ENCODE measurements around the gene ZNF182.
"Not testable (repeated sequence)": the region's sequence is repeated elsewhere in the genome, so short reads cannot be mapped to it uniquely, and the experiment has no call there.

ZNF182 gene

GRCh38 chrX:48003758-48004457, at the start of gene ZNF182:
Gene ZNF182 (minus strand): TSS chrX:48003989. CDS start chrX:48002609, 1,380 bp downstream.
- H3K27ac ChIP-seq: peak within 1 kb of the TSS; percentile 43
- no peak for TF ChIP-seq CTCF (conservative IDR thresholded peaks at IDR 0.05)
- TF ChIP-seq ZFX (IDR thresholded peaks at IDR 0.05): no peak

- H3K27ac ChIP-seq: no peak overlapping the region
- TF ChIP-seq ZFX (IDR thresholded peaks at IDR 0.05) (no peak), CTCF (conservative IDR thresholded peaks at IDR 0.05) (no peak)
Measured at GRCh38 chrX:48046846-48047245, 43.1 kb upstream of the ZNF182 start.

GRCh38 chrX:48045410-48046311, 41.9 kb upstream of the ZNF182 start:
- no peak for TF ChIP-seq ZFX (IDR thresholded peaks at IDR 0.05)
- no peak for TF ChIP-seq CTCF (conservative IDR thresholded peaks at IDR 0.05)
- H3K27ac ChIP-seq: no peak overlapping the region

- TF ChIP-seq ZFX (IDR thresholded peaks at IDR 0.05): no peak
- TF ChIP-seq CTCF (conservative IDR thresholded peaks at IDR 0.05): no peak
- no peak overlapping the region for H3K27ac ChIP-seq
Measured at GRCh38 chrX:48043056-48043455, 39.3 kb upstream of the ZNF182 start.

- H3K27ac ChIP-seq: no peak overlapping the region
- no peak for TF ChIP-seq CTCF (conservative IDR thresholded peaks at IDR 0.05)
- TF ChIP-seq ZFX (IDR thresholded peaks at IDR 0.05): no peak
Measured at GRCh38 chrX:48035891-48036290, 32.1 kb upstream of the ZNF182 start.

GRCh38 chrX:48030641-48031173, 26.9 kb upstream of the ZNF182 start:
- not testable (repeated sequence) for H3K27ac ChIP-seq

- no peak overlapping the region for H3K27ac ChIP-seq
- TF ChIP-seq ZFX (IDR thresholded peaks at IDR 0.05) (no peak), CTCF (conservative IDR thresholded peaks at IDR 0.05) (no peak)
Measured at GRCh38 chrX:48030237-48030636, 26.4 kb upstream of the ZNF182 start.
